Left lung (tissue), 10 donors: ENCODE measurements around the gene TSC22D2. TPM values are rescaled to one million over a fixed set of nuclear protein-coding genes. Genes with fewer than 3 reads are reported as not detected.

Experiments used
- ATAC-seq: fragments of 200-7000 bp; cut with Tn5 transposase; one replicate; pipeline ENCODE4 v1.9.1; 2020; ENCODE audit warnings: moderate library complexity
- DNase-seq, 4 donors: peaks; one replicate each; pipeline ENCODE4 v3.0.0-alpha.2; 2013 to 2020
- H3K27ac ChIP-seq, 2 donors: fragments of 200-600 bp; sonication (generic) in 1 of 2; one replicate each; pipeline versions ENCODE4 v1.5.0 to v1.8.0; 2020 to 2021
- H3K27me3 ChIP-seq, 2 donors: fragments of 200-600 bp; sonication (generic) in 1 of 2; one replicate each; pipeline versions ENCODE4 v1.5.0 to v1.8.0; 2020 to 2021
- H3K36me3 ChIP-seq, 2 donors: fragments of 200-600 bp; sonication (generic) in 1 of 2; one replicate each; pipeline versions ENCODE4 v1.5.0 to v1.8.0; 2020 to 2021
- H3K4me1 ChIP-seq, 2 donors: fragments of 200-600 bp; one replicate each; pipeline ENCODE4 v1.8.0; 2021
- H3K4me3 ChIP-seq, 2 donors: fragments of 200-600 bp; sonication (generic) in 1 of 2; one replicate each; pipeline versions ENCODE4 v1.5.0 to v1.8.0; 2020 to 2021; ENCODE audit warnings: mild to moderate bottlenecking in 1 of 2
- H3K9me3 ChIP-seq, 2 donors: fragments of 200-600 bp; sonication (generic) in 1 of 2; one replicate each; pipeline versions ENCODE4 v1.5.0 to v1.8.0; 2020 to 2021
- CTCF ChIP-seq, 2 donors: fragments of 200-600 bp; sonication (generic) in 1 of 2; IDR thresholded peaks; one replicate each; pipeline versions ENCODE4 v1.5.0 to v1.8.0; 2021; ENCODE audit warnings: antibody characterized with exemption in 2 of 2
- intact Hi-C, 2 donors: fragments of 100-400 bp; cut with DNase I; formaldehyde crosslinking; loops; one replicate each; pipeline versions ENCODE4 v1.11.2 to v1.14.2; 2022
- polyA plus RNA-seq, 6 donors: library from polyadenylated mRNA; unstranded; fragments of 120-200 nt; gene quantifications; one replicate each; pipeline ENCODE4 v1.2.1, GENCODE V29; 2013; ENCODE audit not compliant: insufficient read length in 6 of 6
- total RNA-seq, 2 donors: library from RNA; stranded (reverse); fragmentation: NEBNext Ultra II Directional; extraction: Animal tissue kit (Norgen Biotek cat#: 25700); gene quantifications; one replicate each; pipeline ENCODE4 v1.2.1, GENCODE V29; 2021
- donor health status: DM: no; HTN: yes; CAD: no.
- donor health status: DM: no; HTN: no; CAD: no.

Gene TSC22D2
- total and polyA plus RNA-seq, 8 donors, result 25.9 to 92.9 (median 81.9) TPM

DNA sequence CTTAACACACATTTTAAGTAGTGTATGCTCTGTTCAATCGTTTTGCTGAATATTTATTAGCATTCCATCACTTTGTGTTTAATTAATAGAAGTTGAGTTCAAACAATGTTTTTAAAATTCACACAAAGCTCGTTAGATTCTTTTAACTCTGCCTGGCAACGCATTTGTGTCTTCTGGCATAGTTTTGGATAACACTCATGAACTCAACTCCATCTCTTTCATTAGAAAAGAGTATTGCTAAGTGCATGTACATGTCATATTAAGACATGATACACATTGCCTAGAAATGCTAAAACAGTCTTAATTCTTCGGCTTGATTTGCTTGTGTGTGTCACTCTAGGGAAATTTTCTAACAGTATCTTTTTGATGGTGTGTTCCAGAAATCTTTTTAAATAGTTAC, 15.7 kb downstream of the TSC22D2 start:
- peaks cover 0 to 5% of the 10 kb centered on the region in 2 donors for H3K36me3 ChIP-seq
- ATAC-seq (no peak), DNase-seq (no peak)
- no peak overlapping the region for H3K27ac ChIP-seq
- no peak for TF ChIP-seq CTCF (IDR thresholded peaks at IDR 0.05)
- H3K4me3 ChIP-seq, result no peak overlapping the region
- no peaks in the 10 kb centered on the region for H3K27me3 ChIP-seq
- H3K9me3 ChIP-seq, result no peaks in the 10 kb centered on the region
- intact Hi-C loops, result no loop called here
- H3K4me1 ChIP-seq, result peaks cover 29 to 49% of the 10 kb centered on the region in 2 donors

GRCh38 chr3:150426292-150426691, 18.2 kb downstream of the TSC22D2 start:
- no peak overlapping the region for H3K27ac ChIP-seq

DNA sequence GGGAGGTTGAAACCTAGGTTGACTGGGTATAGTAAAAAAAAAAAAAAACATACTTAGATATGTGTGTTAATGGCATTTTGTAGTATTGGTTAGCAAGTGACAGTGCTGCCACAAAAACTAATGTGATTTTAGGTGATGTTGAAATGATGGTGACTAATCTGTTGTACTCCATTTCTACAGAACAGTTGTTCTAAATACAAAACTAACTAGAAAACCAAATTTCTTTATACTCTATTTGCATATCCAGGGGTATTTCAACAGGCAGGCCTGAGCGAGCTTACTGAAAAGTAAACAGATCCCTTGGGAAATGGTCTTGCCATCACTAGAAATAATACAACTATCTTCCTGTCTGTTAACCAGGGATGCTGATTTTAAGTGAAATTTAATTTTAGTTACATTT, 20.5 kb downstream of the TSC22D2 start:
- no peak for ATAC-seq
- no peak for TF ChIP-seq CTCF (IDR thresholded peaks at IDR 0.05)
- intact Hi-C loops, result no loop called here
- Histone ChIP-seq H3K4me3 (no peak overlapping the region), H3K9me3 (no peaks in the 10 kb centered on the region), H3K36me3 (peaks cover 0 to 5% of the 10 kb centered on the region in 2 donors), H3K4me1 (peaks cover 5 to 42% of the 10 kb centered on the region in 2 donors), H3K27ac (no peak overlapping the region), H3K27me3 (no peaks in the 10 kb centered on the region)
- no peak for DNase-seq

More at GRCh38 chr3:150426292-150426691, 18.2 kb downstream of the TSC22D2 start:
- H3K27me3 ChIP-seq, result no peaks in the 10 kb centered on the region
- DNase-seq, result no peak
- no peaks in the 10 kb centered on the region for H3K9me3 ChIP-seq
- TF ChIP-seq CTCF (IDR thresholded peaks at IDR 0.05), result no peak
- H3K36me3 ChIP-seq, result peaks cover 0 to 5% of the 10 kb centered on the region in 2 donors
- peaks cover 12 to 52% of the 10 kb centered on the region in 2 donors for H3K4me1 ChIP-seq
- intact Hi-C loops, result no loop called here
- peak; percentile 73 for ATAC-seq
- no peak overlapping the region for H3K4me3 ChIP-seq

GRCh38 chr3:150429767-150430671, 21.9 kb downstream of the TSC22D2 start:
- DNase-seq (no peak), ATAC-seq (no peak)
- TF ChIP-seq CTCF (IDR thresholded peaks at IDR 0.05), result no peak
- Histone ChIP-seq H3K4me1 (peaks cover 7 to 57% of the 10 kb centered on the region in 2 donors), H3K9me3 (no peaks in the 10 kb centered on the region), H3K27ac (no peak overlapping the region), H3K36me3 (peaks cover 0 to 4% of the 10 kb centered on the region in 2 donors), H3K27me3 (no peaks in the 10 kb centered on the region), H3K4me3 (no peak overlapping the region)
- intact Hi-C loops, result no loop called here

DNA sequence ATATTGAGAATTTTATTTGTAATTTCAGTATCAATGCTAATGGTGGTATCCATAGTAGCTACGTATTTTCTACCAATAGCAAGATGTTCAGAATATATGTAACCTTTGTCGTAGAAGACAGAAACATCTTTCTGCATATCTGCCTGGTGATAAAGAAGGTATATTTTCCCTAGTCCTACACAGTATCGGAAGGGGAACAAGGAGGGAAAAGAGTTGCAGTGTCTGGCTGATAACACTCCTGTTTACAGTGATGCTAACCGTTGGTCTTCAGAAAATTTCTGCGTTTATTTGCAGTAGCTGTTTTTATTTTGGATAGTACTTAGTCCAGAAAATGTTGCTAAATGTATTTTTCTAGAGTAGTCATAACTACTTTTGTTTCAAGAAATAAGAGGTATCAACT, 25.2 kb downstream of the TSC22D2 start:
- no peak for DNase-seq

More for the DNA sequence above, 25.2 kb downstream of the TSC22D2 start:
- intact Hi-C loops, result no loop called here
- no peaks in the 10 kb centered on the region for H3K36me3 ChIP-seq
- no peaks in the 10 kb centered on the region for H3K9me3 ChIP-seq
- no peak overlapping the region for H3K4me3 ChIP-seq
- no peak overlapping the region for H3K27ac ChIP-seq
- ATAC-seq, result no peak
- no peaks in the 10 kb centered on the region for H3K27me3 ChIP-seq
- H3K4me1 ChIP-seq, result peaks cover 8 to 53% of the 10 kb centered on the region in 2 donors
- TF ChIP-seq CTCF (IDR thresholded peaks at IDR 0.05), result no peak
